Stimulated activated CD4-positive, alpha-beta T cell treated with anti-CD3 and anti-CD28 coated beads, Interleukin-12 subunit alpha, Interleukin-12 subunit beta, amount 100 ng/mL, for 4 hours (primary cell): Measurements from ENCODE around the gene LRGUK.
"Not testable (repeated sequence)": the region's sequence is repeated elsewhere in the genome, so short reads cannot be mapped to it uniquely, and the experiment has no call there.

Source experiments
- DNase-seq: peaks from one replicate; pipeline ENCODE4 v3.0.0-alpha.2; 2020

Gene LRGUK

DNA sequence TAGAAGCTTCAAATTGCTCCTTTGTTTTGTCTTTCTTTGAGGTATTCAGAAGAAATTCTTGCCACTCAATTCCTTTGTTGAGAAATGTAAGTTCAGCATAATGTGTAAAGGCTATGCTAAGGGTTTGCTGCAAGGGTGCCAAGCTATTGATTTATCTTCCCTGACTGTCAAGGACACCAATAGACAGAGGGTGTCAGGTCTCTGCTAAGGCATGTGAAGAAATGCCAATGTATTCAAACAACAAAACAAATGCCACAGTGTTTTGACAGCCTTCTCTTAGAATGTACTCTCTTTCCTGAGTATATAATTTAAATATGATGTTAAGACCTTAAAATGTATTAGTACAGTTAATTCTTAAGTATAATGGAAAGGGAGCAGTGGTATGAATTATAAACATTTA lies 62.4 kb downstream of the LRGUK start:
- DNase-seq, result no peak

DNA sequence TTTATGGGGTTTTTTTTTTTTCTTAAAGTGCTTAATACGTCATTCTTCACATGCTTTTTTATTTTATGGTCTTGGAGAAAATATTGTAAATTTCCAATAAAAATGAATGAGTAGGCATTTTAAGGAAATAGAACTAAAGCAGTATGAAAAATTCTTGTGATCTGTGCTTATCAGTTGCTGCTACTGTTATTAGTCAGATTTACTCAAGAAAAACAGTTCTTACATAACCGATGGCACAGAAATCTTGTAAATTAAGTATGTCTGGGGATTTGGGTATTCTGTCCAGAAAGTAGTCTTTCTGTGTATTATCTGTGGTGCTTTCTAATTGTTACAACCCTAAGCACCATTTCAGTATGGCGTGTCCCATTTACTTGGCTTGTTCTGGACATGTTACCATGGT lies 64.7 kb downstream of the LRGUK start:
- no peak for DNase-seq

DNA sequence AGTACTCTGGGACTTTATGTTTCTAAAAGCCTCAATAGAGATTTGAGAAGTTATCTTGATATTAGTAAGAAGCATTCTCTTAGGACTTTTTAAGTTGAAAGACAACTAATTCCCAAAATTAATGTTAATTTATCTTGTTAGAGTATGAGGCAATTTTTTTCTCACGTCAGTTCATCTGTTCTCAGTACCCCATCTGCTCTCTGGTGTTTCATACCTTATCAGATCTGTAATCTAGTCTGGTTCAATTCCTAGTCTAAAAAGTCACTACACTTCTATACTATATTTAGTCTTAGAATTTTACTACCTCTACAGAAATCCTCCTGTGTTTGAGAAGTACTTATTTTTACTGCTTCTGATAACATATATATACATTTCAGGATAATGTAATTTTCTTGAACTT lies 66.1 kb downstream of the LRGUK start:
- no peak for DNase-seq

DNA sequence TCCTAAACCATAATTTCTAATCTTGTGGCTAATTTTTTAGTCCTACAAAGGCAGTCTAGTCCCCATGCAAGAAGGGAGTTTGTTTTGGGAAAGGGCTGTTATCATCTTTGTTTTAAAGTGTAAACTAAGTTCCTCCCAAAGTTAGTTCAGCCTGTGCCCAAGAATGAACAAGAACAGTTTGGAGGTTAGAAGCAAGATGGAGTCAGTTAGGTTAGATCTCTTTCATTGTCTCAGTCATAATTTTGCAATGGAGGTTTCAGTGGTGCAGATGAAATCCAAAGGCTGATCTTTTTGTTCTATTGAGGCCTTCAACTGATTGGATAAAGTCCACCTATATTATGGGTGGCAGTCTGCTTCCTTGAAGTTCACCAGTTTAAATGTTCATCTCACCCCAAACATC lies 68.1 kb downstream of the LRGUK start:
- DNase-seq, result no peak

- no peak for DNase-seq
These were observed 69.3 kb downstream of the LRGUK start for GRCh38 chr7:134196439-134196838.

- no peak for DNase-seq
These were observed 70.2 kb downstream of the LRGUK start for GRCh38 chr7:134197345-134197744.

DNA sequence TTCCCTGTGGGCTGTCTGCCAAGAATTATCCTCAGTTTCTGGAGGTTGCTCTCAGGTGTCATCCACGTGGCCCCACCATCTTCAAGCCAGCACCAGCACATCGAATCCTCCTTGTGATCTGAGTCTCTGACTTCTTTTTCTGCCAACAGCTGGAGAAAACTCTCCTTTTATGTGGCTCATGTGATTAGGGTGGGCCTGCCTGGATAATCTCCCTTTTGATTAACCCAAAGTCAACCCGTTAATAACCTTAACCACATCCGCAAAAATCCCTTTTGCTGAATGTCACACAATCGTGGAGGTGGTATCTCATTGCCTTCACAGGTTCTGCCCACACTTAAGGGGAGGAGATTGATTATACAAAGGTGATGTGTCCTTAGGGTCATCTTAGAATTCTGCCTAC lies 73.8 kb downstream of the LRGUK start:
- DNase-seq, result no peak

- DNase-seq, result no peak
These were observed 74.6 kb downstream of the LRGUK start for GRCh38 chr7:134201569-134202261.

DNA sequence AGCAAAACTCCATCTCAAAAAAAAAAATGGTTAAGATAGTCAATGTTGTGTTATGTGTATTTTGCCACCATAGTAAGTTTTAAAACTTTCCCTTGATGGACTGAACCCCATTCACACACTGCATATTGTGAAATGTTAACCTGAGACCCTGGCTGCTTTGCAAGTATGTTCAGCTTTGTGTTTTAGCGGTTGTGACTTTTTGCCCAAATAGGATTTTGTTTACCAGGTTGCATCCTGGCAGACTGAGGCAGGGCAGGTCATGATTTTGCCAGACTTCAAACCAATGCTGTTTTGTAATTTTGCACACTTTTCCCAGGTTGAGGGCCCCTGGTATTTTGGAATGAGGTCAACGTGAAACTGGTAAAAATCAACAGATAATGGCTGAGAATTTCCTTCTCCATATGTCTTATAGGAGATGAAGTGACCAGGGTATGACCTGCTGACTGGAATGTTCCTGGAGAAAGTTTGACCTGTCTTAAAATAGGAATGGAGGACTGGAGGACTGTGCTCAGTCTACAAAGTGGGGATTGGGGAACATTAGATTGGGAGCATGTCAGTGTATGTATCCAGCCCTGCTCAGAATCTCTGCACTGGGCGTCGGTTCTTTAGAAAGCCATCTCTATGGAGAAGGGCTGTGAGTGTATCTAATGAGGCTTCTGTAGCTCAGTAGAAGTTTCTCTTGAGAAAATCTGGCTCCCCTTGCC lies 76.2 kb downstream of the LRGUK start:
- DNase-seq, result no peak

- DNase-seq, result no peak
These were observed 82.3 kb downstream of the LRGUK start for GRCh38 chr7:134209322-134210015.

DNA sequence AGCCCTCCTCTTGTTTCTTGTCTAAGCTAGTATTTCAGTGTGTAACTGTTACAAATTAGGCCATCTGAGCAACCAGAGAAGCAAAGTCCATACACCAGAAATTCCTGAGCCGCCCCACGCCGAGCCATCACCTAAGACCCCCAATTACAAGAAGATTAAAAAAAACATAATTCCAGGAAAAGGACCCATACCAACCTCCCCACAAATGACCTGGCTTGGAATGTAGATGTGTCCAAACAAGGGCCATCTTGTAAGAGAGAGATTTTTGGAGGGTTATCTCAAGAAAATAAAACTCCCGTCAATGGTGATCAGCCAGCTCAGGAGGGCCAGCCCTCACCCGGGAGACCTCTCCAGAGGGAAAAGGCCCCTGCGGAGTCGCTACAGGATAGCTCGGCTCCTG lies 83.1 kb downstream of the LRGUK start:
- DNase-seq, result no peak

DNA sequence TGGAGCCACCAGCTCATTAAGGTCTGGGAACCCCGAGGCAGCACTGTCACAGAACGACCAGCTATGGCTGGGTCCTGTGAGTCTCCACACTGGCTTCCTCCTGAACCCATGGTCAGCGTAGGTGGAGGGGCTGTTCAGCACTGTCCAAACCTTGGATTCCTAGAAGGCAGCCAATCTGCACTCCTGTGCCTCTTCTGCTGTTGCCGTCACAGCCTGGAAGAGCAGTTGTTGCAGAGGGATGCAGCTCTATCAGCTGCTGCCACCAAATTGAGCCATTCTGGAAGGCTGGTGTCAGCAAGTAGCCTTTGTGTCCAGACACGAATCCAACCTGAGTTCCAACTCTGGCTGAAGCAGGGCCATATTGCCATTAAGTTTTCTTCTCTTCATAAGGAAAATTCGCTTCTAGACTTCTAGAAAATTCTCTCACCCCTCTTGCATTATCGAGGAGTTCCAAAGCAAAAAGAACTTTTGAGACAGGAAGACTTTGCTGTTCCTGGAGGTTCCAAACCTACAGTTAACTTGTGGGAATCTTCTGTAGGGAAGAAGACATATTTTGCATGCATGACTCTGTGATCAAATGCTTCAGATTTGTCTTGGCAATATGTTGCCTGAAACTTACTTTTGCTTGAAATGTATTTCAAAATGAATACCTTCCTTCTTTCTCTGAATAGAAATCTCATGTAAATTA lies 84.0 kb downstream of the LRGUK start:
- DNase-seq, result no peak

DNA sequence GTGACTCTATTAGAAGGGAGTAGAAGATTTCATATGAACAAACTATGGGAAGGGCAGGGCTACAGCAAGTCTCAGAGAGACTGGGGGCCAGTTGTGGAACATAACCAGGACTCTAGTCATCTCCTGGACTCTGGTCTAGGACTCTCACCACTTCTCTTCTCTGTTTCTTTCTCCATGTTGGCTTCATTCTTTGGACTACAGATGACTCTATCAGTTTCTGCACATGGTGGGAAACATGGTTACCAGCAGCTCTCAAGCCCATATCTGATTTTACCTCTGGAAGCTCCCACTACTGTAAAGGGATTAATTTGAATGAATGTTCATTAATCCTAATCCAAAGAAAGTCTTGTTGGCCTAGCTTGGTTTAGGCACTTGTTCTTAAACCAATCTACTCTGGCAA lies 84.7 kb downstream of the LRGUK start:
- DNase-seq, result no peak

GRCh38 chr7:134212576-134213546 lies 85.7 kb downstream of the LRGUK start:
- DNase-seq, result no peak

GRCh38 chr7:134220236-134220635 lies 93.1 kb downstream of the LRGUK start:
- no peak for DNase-seq

DNA sequence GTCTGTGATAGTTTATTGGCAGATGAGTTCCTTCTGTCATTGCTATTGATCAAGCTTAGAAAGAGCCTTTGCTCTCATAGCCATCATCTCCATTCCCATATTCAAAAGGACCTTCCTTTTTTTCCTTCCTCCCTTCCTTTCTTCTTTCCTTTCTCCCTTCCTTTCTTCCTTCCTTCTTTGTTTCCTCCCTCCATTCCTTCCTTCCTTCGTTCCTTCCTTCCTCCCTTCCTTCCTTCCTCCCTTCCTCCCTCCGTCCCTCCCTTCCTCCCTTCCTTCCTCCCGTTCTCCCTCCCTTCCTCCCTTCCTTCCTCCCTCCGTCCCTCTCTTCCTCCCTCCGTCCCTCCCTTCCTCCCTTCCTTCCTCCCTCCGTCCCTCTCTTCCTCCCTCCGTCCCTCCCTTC lies 104.2 kb downstream of the LRGUK start:
- DNase-seq, result not testable (repeated sequence)

DNA sequence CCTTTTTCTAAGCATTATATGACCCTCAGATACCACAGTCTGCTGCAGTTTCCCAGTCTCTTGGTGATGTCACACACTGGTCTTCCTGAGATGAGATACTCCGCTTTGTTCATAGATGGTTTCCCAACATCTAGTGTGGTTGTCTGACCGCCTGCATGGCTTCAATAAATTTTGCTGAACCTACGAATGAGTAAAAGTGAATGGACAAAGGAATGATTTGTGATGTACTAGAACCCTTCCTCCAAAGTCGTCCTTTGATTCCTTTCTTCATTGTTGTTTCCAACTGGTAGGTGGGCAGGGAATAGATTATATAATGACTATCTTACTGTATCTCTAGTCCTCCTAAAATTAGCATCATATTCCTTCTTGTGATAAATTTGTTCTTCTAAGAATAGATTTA lies 107.1 kb downstream of the LRGUK start:
- no peak for DNase-seq

DNA sequence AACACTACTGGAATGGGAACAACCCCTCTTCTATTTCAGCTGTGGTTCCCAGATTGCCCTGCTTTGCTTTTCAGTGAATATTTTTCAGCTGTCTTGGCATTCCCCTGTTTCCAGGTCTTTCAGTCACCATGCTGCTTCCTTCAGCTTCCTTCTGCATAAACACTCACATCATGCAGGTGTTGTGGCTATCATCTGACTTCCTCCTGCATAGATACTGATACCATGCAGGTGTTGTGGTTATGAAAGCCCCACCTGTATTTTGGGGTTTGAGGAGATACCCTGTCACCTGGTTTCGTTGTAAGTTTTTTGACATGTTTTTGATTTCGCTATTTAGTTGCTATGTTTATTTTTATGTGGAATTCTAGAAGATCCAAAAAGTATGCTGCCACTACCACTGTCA lies 118.1 kb downstream of the LRGUK start:
- no peak for DNase-seq

DNA sequence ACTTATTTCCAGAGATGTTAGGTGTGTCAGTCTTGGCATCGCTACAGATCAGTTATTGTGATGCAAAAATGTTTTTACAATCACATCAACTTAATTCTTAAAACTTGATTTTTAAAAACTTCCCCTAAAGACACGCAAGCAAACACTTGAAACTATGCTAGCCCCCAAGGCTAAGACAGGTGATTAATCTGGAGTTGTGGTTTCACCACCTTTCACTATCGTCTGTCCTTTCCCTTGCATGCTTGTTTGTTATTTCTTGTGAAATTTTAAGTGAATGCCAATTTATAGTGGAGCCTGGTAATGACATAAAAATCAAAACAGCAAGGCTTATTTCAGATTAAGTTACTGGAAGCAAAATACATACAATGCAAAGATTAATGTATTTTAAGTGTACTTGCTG lies 119.2 kb downstream of the LRGUK start:
- no peak for DNase-seq

GRCh38 chr7:134246761-134247160 lies 119.6 kb downstream of the LRGUK start:
- no peak for DNase-seq

DNA sequence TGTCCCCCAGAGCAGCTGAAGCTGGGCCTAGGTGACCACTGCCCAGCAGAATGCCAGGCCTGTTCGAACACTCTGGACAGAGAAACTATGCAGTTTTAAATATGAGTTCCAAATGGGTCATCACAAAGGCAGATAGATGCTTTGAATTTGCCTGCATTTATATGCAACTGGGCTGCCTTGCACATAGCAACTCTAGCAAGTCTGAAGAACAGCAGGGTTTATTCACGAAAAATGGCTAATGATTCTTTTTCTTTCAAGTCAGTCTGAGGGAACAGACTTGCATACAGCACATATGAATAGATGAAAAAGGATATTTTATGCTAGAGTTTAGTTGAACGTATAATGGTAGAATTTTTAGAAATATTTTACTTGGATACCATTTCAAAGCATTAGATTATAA lies 121.1 kb downstream of the LRGUK start:
- DNase-seq, result no peak

DNA sequence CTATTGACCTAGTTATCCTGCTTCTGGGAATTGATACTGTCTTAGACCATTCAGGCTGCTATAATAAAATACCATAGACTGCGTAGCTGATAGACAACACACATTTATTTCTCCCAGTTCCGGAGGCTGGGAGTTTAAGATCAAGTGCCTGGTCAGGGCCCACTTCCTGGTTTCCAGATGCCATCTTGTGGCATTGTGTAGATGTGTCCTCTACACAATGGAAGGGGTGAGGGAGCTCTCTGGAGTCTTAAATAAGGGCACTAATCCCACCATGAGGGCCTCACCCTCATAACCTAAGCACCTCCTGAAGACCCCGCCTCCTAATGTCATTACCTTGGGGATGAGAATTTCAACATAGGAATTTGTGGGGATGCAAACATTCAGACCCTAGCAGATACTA lies 127.2 kb downstream of the LRGUK start:
- no peak for DNase-seq
